Stimulated activated CD4-positive, alpha-beta T cell treated with anti-CD3 and anti-CD28 coated beads, Interleukin-2, amount 100 ng/mL, for 48 hours (primary cell): ENCODE measurements around the gene BTN2A1.
A peak's percentile ranks its signal among the peaks of the same experiment; 100 is the strongest.
"Not testable (repeated sequence)": the region's sequence is repeated elsewhere in the genome, so short reads cannot be mapped to it uniquely, and the experiment has no call there.

Experiments used
- DNase-seq, 2 donors: peaks; one replicate each; pipeline ENCODE4 v3.0.0-alpha.2; 2020

Gene BTN2A1

GRCh38 chr6:26433680-26434079 is 24.1 kb upstream of the BTN2A1 start:
- not testable (repeated sequence) for DNase-seq

- no peak for DNase-seq
These were observed 21.7 kb upstream of the BTN2A1 start for GRCh38 chr6:26436018-26436417.

- DNase-seq = no peak
These were observed 20.2 kb upstream of the BTN2A1 start for GRCh38 chr6:26437550-26437949.

- DNase-seq = no peak
These were observed 19.8 kb upstream of the BTN2A1 start for GRCh38 chr6:26438000-26438399.

GRCh38 chr6:26439151-26440125 is 18.3 kb upstream of the BTN2A1 start:
- DNase-seq = no peak

GRCh38 chr6:26440977-26441358 is 16.8 kb upstream of the BTN2A1 start:
- DNase-seq = no peak

- DNase-seq = no peak
These were observed 15.8 kb upstream of the BTN2A1 start for GRCh38 chr6:26441977-26442376.

- DNase-seq = peak in 1 of 2 donors; percentile 18
These were observed 11.7 kb upstream of the BTN2A1 start for GRCh38 chr6:26445934-26446667.

GRCh38 chr6:26447257-26447656 is 10.5 kb upstream of the BTN2A1 start:
- no peak for DNase-seq

GRCh38 chr6:26450240-26450639 is 7.5 kb upstream of the BTN2A1 start:
- DNase-seq = no peak

GRCh38 chr6:26452631-26453235 is 5.0 kb upstream of the BTN2A1 start:
- no peak for DNase-seq

- no peak for DNase-seq
These were observed 3.1 kb upstream of the BTN2A1 start for GRCh38 chr6:26454631-26455030.

- DNase-seq = no peak
These were observed 2.3 kb upstream of the BTN2A1 start for GRCh38 chr6:26455357-26455970.

GRCh38 chr6:26457264-26457805 is 420 bp upstream of the BTN2A1 start:
- DNase-seq = no peak

- no peak for DNase-seq
These were observed 1.5 kb downstream of the BTN2A1 start for GRCh38 chr6:26459023-26459810.

GRCh38 chr6:26461353-26461752 is 3.6 kb downstream of the BTN2A1 start:
- DNase-seq = not testable (repeated sequence)

- no peak for DNase-seq
These were observed 6.3 kb downstream of the BTN2A1 start for GRCh38 chr6:26464014-26464413.

- DNase-seq = no peak
These were observed 6.8 kb downstream of the BTN2A1 start for GRCh38 chr6:26464416-26465131.

GRCh38 chr6:26465776-26466175 is 8.0 kb downstream of the BTN2A1 start:
- DNase-seq = no peak

GRCh38 chr6:26468829-26469228 is 11.1 kb downstream of the BTN2A1 start:
- DNase-seq = no peak

- no peak for DNase-seq
These were observed 12.9 kb downstream of the BTN2A1 start for GRCh38 chr6:26470643-26471042.
